B cell (primary cell): ENCODE results near the gene BTN3A1. TPM values are rescaled to one million over a fixed set of nuclear protein-coding genes. Genes with fewer than 3 reads are reported as not detected.

Experiments used
- ATAC-seq: fragments of 200-7000 bp; cut with Tn5 transposase; one replicate; pipeline ENCODE4 v1.10.0; 2021; ENCODE audit warnings: low read depth, mild to moderate bottlenecking, moderate number of reproducible peaks, moderate library complexity
- CTCF ChIA-PET: fragments of 350-600 bp; sonication (Branson Sonifier 250); formaldehyde crosslinking; loops from one replicate; lab custom pipeline; 2021; ENCODE audit warnings: antibody characterized with exemption, inconsistent platforms; lab: Charles Lee
- POLR2A ChIA-PET: fragments of 350-600 bp; sonication (Branson Sonifier 250); formaldehyde crosslinking; loops from one replicate; lab custom pipeline; 2021; ENCODE audit warnings: antibody characterized with exemption; lab: Charles Lee
- DNase-seq: peaks from one replicate; pipeline ENCODE4 v3.0.0; 2013
- H2AFZ ChIP-seq: 2 replicates; pipeline ENCODE4 v1.6.1; 2012; ENCODE audit warnings: mild to moderate bottlenecking, low read depth, low read length; ENCODE audit not compliant: insufficient read depth, poor library complexity, severe bottlenecking
- H3K27ac ChIP-seq, 2 donors: 1 replicate in 1 of 2; 2 replicates in 1 of 2; pipeline ENCODE4 v1.5.1; 2012 to 2013; ENCODE audit warnings: low read length in 2 of 2, mild to moderate bottlenecking in 2 of 2, moderate library complexity in 1 of 2
- H3K27me3 ChIP-seq, 4 experiments: fragments of 200-600 bp in 1 of 4; sonication (generic) in 1 of 4; replicated peaks in 1 of 4; 1 replicate in 2 of 4; 2 replicates in 2 of 4; pipeline versions ENCODE4 v1.6.1 to v1.7.0; 2013 to 2016; ENCODE audit warnings: low read length in 3 of 4, mild to moderate bottlenecking in 2 of 4, mixed read lengths in 1 of 4, moderate library complexity in 1 of 4; ENCODE audit not compliant: insufficient read depth in 4 of 4, control insufficient read depth in 3 of 4; ENCODE audit errors: control extremely low read depth in 1 of 4
- H3K36me3 ChIP-seq, 2 experiments: replicated peaks in 1 of 2; 1 replicate in 1 of 2; 2 replicates in 1 of 2; pipeline versions ENCODE4 v1.6.1 to v1.7.1; 2013; ENCODE audit warnings: low read length in 1 of 2; ENCODE audit not compliant: insufficient read depth in 2 of 2, control insufficient read depth in 1 of 2; ENCODE audit errors: control extremely low read depth in 1 of 2, extremely low read depth in 1 of 2
- H3K4me1 ChIP-seq, 2 donors: fragments of 200-600 bp in 1 of 2; sonication (generic) in 1 of 2; 1 replicate in 1 of 2; 2 replicates in 1 of 2; pipeline versions ENCODE4 v1.5.1 to v1.6.1; 2013 to 2017; ENCODE audit warnings: low read length in 2 of 2; ENCODE audit not compliant: control insufficient read depth in 2 of 2, insufficient read depth in 2 of 2
- H3K4me2 ChIP-seq: replicated peaks from 2 replicates; pipeline ENCODE3; 2012; ENCODE audit warnings: mild to moderate bottlenecking, low read depth, low read length; ENCODE audit not compliant: poor library complexity, severe bottlenecking
- H3K4me3 ChIP-seq, 5 experiments: fragments of 200-600 bp in 1 of 5; sonication (generic) in 1 of 5; 1 replicate in 3 of 5; 2 replicates in 2 of 5; pipeline versions ENCODE4 v1.5.1 to v1.7.0; 2011 to 2016; ENCODE audit warnings: low read length in 4 of 5, mild to moderate bottlenecking in 4 of 5, low read depth in 2 of 5, control low read depth in 1 of 5, moderate library complexity in 1 of 5; ENCODE audit not compliant: insufficient read depth in 1 of 5; ENCODE audit errors: control extremely low read depth in 1 of 5, extremely low read depth in 1 of 5
- H3K79me2 ChIP-seq: fragments of 200-600 bp; sonication (generic); one replicate; pipeline ENCODE4 v1.6.0; 2016; ENCODE audit warnings: low read length; ENCODE audit not compliant: control insufficient read depth, insufficient read depth
- H3K9ac ChIP-seq: fragments of 200-600 bp; sonication (generic); 2 replicates; pipeline ENCODE4 v1.6.1; 2017; ENCODE audit warnings: mild to moderate bottlenecking, low read length, moderate library complexity
- H3K9me3 ChIP-seq, 3 donors: one replicate each; pipeline versions ENCODE4 v1.6.1 to v1.7.1; 2013; ENCODE audit warnings: low read length in 2 of 3; ENCODE audit not compliant: control insufficient read depth in 2 of 3, insufficient read depth in 1 of 3; ENCODE audit errors: control extremely low read depth in 1 of 3
- H4K20me1 ChIP-seq: 2 replicates; pipeline ENCODE4 v1.6.0; 2012; ENCODE audit warnings: mild to moderate bottlenecking, low read length; ENCODE audit not compliant: insufficient read depth, control insufficient read depth, poor library complexity, severe bottlenecking
- H3K27ac Mint-ChIP-seq: one replicate; pipeline ENCODE4 v1.8.0; 2021; ENCODE audit warnings: mixed read lengths
- H3K27me3 Mint-ChIP-seq: one replicate; pipeline ENCODE4 v1.8.0; 2021; ENCODE audit warnings: mixed read lengths
- H3K4me1 Mint-ChIP-seq: one replicate; pipeline ENCODE4 v1.8.0; 2021; ENCODE audit warnings: mixed read lengths
- H3K4me3 Mint-ChIP-seq: one replicate; pipeline ENCODE4 v1.8.0; 2021; ENCODE audit warnings: mixed read lengths
- H3K9me3 Mint-ChIP-seq: one replicate; pipeline ENCODE4 v1.8.0; 2022; ENCODE audit warnings: mixed read lengths; ENCODE audit not compliant: insufficient read depth
- CTCF ChIP-seq: fragments of 200-600 bp; IDR thresholded peaks from one replicate; pipeline ENCODE4 v1.8.0; 2022; ENCODE audit warnings: antibody characterized with exemption, mild to moderate bottlenecking
- EZH2 ChIP-seq: IDR thresholded peaks from 2 replicates; pipeline ENCODE4 v1.6.1; 2012; ENCODE audit warnings: borderline replicate concordance, low read depth, mild to moderate bottlenecking, moderate library complexity, low read length; ENCODE audit not compliant: insufficient read depth, poor library complexity, severe bottlenecking
- WGBS: methylation state at CpG from one replicate; pipeline ENCODE4 v1.1.5; 2013; ENCODE audit warnings: missing lambda C conversion rate; ENCODE audit not compliant: insufficient coverage; 5-methylcytosine and 5-hydroxymethylcytosine counted together
- intact Hi-C: fragments of 100-400 bp; cut with micrococcal nuclease; formaldehyde crosslinking; loops from one replicate; pipeline ENCODE4 v1.10.0; 2022
- polyA plus RNA-seq: library from polyadenylated mRNA; depleted of rRNA; stranded (reverse); fragments of >200 nt; gene quantifications from 2 replicates; pipeline ENCODE4 v1.2.3, GENCODE V29; 2012
- total RNA-seq, 2 donors: library from RNA; stranded (reverse); fragments of 120-200 nt in 1 of 2; gene quantifications; 1 replicate in 1 of 2; 2 replicates in 1 of 2; pipeline versions ENCODE4 v1.2.3 to v1.2.4, GENCODE V29; 2013 to 2022

The BTN3A1 gene
- total and polyA plus RNA-seq, 2 donors (not counting 1 experiment from before 2014, with no cell fraction given), result 133 to 175 TPM

- TF ChIP-seq CTCF, result no peak
- TF ChIP-seq EZH2, result no peak
- intact Hi-C loops, result no loop called here
- H3K9me3 Mint-ChIP-seq, result peaks cover 8% of the 10 kb centered on the region
These were observed 28.7 kb downstream of the BTN3A1 start for GRCh38 chr6:26430787-26431186.

GRCh38 chr6:26431258-26432172 is 29.4 kb downstream of the BTN3A1 start:
- no peak overlapping the region for H3K4me3 ChIP-seq
- DNase-seq, result no peak
- H3K4me2 ChIP-seq, result no peak overlapping the region
- TF ChIP-seq EZH2 (no peak), CTCF (no peak)
- H3K27ac Mint-ChIP-seq, result no peak overlapping the region
- POLR2A ChIA-PET, result no interaction called here
- ATAC-seq, result no peak
- no peaks in the 10 kb centered on the region for H3K4me1 Mint-ChIP-seq
- H3K4me3 Mint-ChIP-seq, result no peak overlapping the region
- no peaks in the 10 kb centered on the region for H4K20me1 ChIP-seq
- CTCF ChIA-PET, result no interaction called here
- H3K27me3 Mint-ChIP-seq, result no peaks in the 10 kb centered on the region
- WGBS, result 78% methylated on average over 3 of the region's 6 CpGs
- peaks cover 0 to 5% (median 4%) of the 10 kb centered on the region in 3 donors for H3K9me3 ChIP-seq
- H3K4me1 ChIP-seq, result no peaks in the 10 kb centered on the region
- no peak overlapping the region for H3K27ac ChIP-seq
- H3K36me3 ChIP-seq, result no peaks in the 10 kb centered on the region
- peaks cover 8% of the 10 kb centered on the region for H3K9me3 Mint-ChIP-seq
- H3K27me3 ChIP-seq, result no peaks in the 10 kb centered on the region
- no peak overlapping the region for H2AFZ ChIP-seq
- H3K9ac ChIP-seq, result no peak overlapping the region
- no peaks in the 10 kb centered on the region for H3K79me2 ChIP-seq
- intact Hi-C loops, result no loop called here

More at GRCh38 chr6:26430787-26431186, 28.7 kb downstream of the BTN3A1 start:
- no peaks in the 10 kb centered on the region for H3K4me1 ChIP-seq
- Mint-ChIP-seq H3K27ac (no peak overlapping the region), H3K27me3 (no peaks in the 10 kb centered on the region), H3K4me3 (no peak overlapping the region), H3K4me1 (no peaks in the 10 kb centered on the region)
- no peaks in the 10 kb centered on the region for H3K79me2 ChIP-seq
- H4K20me1 ChIP-seq, result no peaks in the 10 kb centered on the region
- H3K36me3 ChIP-seq, result no peaks in the 10 kb centered on the region
- no peaks in the 10 kb centered on the region for H3K27me3 ChIP-seq
- 96% methylated on average over 5 of the region's 5 CpGs for WGBS
- H2AFZ ChIP-seq, result no peak overlapping the region
- ChIA-PET CTCF (no interaction called here), POLR2A (interaction anchor here (0.9 kb wide), 1 partner anchor 11 kb away, joined by 5 read pairs; no protein-coding TSS in a partner anchor)
- peaks cover 0 to 5% (median 4%) of the 10 kb centered on the region in 3 donors for H3K9me3 ChIP-seq
- DNase-seq (no peak), ATAC-seq (no peak)
- no peak overlapping the region for H3K27ac ChIP-seq
- no peak overlapping the region for H3K4me3 ChIP-seq
- no peak overlapping the region for H3K9ac ChIP-seq
- H3K4me2 ChIP-seq, result no peak overlapping the region
